GM18861 (cell line): Measurements from ENCODE around the gene KIRREL3.

ENCODE experiments used
- ATAC-seq: cut with Tn5 transposase; IDR thresholded peaks from one replicate; pipeline ENCODE4 v1.9.1; 2021; ENCODE audit not compliant: unreplicated experiment

The KIRREL3 gene

GRCh38 chr11:126640186-126640585 is 360.4 kb downstream of the KIRREL3 start:
- ATAC-seq = no peak

- ATAC-seq = no peak
These were observed 360.9 kb downstream of the KIRREL3 start for GRCh38 chr11:126639692-126640091.

- no peak for ATAC-seq
These were observed 361.9 kb downstream of the KIRREL3 start for GRCh38 chr11:126638648-126639047.

- ATAC-seq = no peak
These were observed 362.8 kb downstream of the KIRREL3 start for GRCh38 chr11:126637795-126638175.

GRCh38 chr11:126636911-126637794 is 363.4 kb downstream of the KIRREL3 start:
- no peak for ATAC-seq

GRCh38 chr11:126635511-126635910 is 365.1 kb downstream of the KIRREL3 start:
- ATAC-seq = no peak

- ATAC-seq = no peak
These were observed 365.6 kb downstream of the KIRREL3 start for GRCh38 chr11:126634963-126635362.

GRCh38 chr11:126633330-126633729 is 367.2 kb downstream of the KIRREL3 start:
- no peak for ATAC-seq

- ATAC-seq = no peak
These were observed 369.4 kb downstream of the KIRREL3 start for GRCh38 chr11:126630893-126631798.

GRCh38 chr11:126630488-126630887 is 370.1 kb downstream of the KIRREL3 start:
- no peak for ATAC-seq

- no peak for ATAC-seq
These were observed 371.6 kb downstream of the KIRREL3 start for GRCh38 chr11:126628790-126629621.

GRCh38 chr11:126628450-126628789 is 372.1 kb downstream of the KIRREL3 start:
- no peak for ATAC-seq

- no peak for ATAC-seq
These were observed 373.1 kb downstream of the KIRREL3 start for GRCh38 chr11:126627421-126627820.

- ATAC-seq = no peak
These were observed 376.1 kb downstream of the KIRREL3 start for GRCh38 chr11:126624506-126624905.

GRCh38 chr11:126619516-126619915 is 381.1 kb downstream of the KIRREL3 start:
- no peak for ATAC-seq

- ATAC-seq = no peak
These were observed 384.7 kb downstream of the KIRREL3 start for GRCh38 chr11:126615845-126616244.

- ATAC-seq = no peak
These were observed 387.3 kb downstream of the KIRREL3 start for GRCh38 chr11:126613272-126613671.

GRCh38 chr11:126612671-126613070 is 387.9 kb downstream of the KIRREL3 start:
- ATAC-seq = no peak

GRCh38 chr11:126611438-126611837 is 389.1 kb downstream of the KIRREL3 start:
- no peak for ATAC-seq

- no peak for ATAC-seq
These were observed 391.9 kb downstream of the KIRREL3 start for GRCh38 chr11:126608658-126609057.
